ENCODE data around the gene MRM3. TPM values are rescaled to one million over a fixed set of nuclear protein-coding genes. Genes with fewer than 3 reads are reported as not detected.

MRM3 gene
- total RNA-seq, 1 donor from 2014 or later, result 18.7 TPM

DNA sequence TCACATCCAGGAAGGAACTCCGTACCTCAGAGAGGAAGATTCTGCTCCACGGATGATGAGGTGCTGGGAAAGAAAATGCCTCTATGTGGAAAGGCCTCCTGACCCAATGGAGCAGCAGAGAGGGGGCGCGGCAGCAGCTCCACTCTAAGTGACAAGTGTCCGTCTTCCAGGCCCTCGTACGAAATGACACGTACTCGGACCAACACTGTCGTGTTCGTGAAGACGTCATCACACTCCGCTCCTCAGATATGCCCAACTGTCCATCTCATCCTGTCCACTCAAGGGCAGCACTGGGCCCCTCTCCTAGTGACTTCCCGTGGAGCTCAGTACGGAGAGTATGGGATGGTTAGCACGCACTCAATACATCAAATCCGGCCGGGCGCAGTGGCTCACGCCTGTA lies 32.2 kb downstream of the MRM3 start:
- no peak for DNase-seq
- TF ChIP-seq, protein P1, sequence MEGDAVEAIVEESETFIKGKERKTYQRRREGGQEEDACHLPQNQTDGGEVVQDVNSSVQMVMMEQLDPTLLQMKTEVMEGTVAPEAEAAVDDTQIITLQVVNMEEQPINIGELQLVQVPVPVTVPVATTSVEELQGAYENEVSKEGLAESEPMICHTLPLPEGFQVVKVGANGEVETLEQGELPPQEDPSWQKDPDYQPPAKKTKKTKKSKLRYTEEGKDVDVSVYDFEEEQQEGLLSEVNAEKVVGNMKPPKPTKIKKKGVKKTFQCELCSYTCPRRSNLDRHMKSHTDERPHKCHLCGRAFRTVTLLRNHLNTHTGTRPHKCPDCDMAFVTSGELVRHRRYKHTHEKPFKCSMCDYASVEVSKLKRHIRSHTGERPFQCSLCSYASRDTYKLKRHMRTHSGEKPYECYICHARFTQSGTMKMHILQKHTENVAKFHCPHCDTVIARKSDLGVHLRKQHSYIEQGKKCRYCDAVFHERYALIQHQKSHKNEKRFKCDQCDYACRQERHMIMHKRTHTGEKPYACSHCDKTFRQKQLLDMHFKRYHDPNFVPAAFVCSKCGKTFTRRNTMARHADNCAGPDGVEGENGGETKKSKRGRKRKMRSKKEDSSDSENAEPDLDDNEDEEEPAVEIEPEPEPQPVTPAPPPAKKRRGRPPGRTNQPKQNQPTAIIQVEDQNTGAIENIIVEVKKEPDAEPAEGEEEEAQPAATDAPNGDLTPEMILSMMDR (IDR thresholded peaks at IDR 0.05; ENCODE audit: borderline replicate concordance), result no peak
- no peak overlapping the region for H3K27ac ChIP-seq (replicated peaks)
- H3K27me3 ChIP-seq (ENCODE audit: low read depth), result no peaks in the 10 kb centered on the region
- H3K4me1 ChIP-seq, result no peaks in the 10 kb centered on the region
- H3K9me3 ChIP-seq (replicated peaks), result no peaks in the 10 kb centered on the region
- peaks cover 44% of the 10 kb centered on the region for H3K36me3 ChIP-seq
- intact Hi-C loops (cut with micrococcal nuclease), result no loop called here
- no peak overlapping the region for H3K4me3 ChIP-seq

DNA sequence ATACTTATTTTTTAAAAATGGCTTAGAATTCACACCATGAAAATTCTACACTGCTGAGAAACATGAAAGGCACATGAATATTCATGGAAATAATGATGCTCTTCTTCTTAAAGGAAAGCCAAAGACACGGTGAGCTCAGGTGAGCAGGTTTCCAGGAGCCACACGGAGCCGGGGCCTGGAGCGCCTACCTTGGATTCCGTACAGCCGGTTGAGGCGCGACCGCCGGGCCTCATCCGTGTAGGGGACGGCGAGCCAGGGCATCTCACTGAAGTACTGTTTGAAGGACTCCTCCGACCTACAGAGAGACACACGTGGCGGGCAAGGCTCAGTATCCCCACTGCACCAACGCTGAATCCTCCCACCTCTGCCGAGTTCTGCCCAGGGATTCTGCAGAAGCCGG lies 37.1 kb downstream of the MRM3 start:
- no peaks in the 10 kb centered on the region for H3K9me3 ChIP-seq (replicated peaks)
- no peaks in the 10 kb centered on the region for H3K4me1 ChIP-seq
- H3K4me3 ChIP-seq, result no peak overlapping the region
- H3K27me3 ChIP-seq (ENCODE audit: low read depth), result no peaks in the 10 kb centered on the region
- H3K27ac ChIP-seq (replicated peaks), result no peak overlapping the region
- DNase-seq, result no peak
- TF ChIP-seq, protein P1 (IDR thresholded peaks at IDR 0.05; ENCODE audit: borderline replicate concordance), result no peak
- peaks cover 57% of the 10 kb centered on the region for H3K36me3 ChIP-seq
- intact Hi-C loops (cut with micrococcal nuclease), result no loop called here

DNA sequence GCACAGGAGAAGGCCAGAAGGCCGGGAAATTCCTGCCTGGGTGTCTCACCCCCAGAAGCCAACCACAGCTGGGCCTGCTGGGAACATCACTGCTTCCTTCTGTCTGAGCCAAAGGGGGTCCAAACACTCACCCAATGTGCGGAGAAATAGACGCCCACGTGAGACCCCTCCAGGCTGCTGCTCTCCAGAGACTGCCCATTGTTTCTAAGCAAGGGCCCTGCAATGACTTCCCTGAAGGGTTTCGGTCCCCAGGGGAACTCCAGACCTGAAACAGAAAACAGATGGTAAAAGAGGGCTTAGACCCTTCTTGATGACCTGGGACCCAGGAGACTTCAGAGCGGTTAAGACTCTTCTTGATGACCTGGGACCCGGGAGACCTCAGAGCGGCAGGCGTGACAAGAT lies 41.3 kb downstream of the MRM3 start:
- intact Hi-C loops (cut with micrococcal nuclease), result no loop called here
- Histone ChIP-seq H3K27me3 (ENCODE audit: low read depth) (no peaks in the 10 kb centered on the region), H3K36me3 (peaks cover 36% of the 10 kb centered on the region), H3K9me3 (replicated peaks) (no peaks in the 10 kb centered on the region), H3K27ac (replicated peaks) (no peak overlapping the region), H3K4me3 (no peak overlapping the region), H3K4me1 (no peaks in the 10 kb centered on the region)
- TF ChIP-seq, protein P1 (IDR thresholded peaks at IDR 0.05; ENCODE audit: borderline replicate concordance), result no peak
- DNase-seq, result no peak

DNA sequence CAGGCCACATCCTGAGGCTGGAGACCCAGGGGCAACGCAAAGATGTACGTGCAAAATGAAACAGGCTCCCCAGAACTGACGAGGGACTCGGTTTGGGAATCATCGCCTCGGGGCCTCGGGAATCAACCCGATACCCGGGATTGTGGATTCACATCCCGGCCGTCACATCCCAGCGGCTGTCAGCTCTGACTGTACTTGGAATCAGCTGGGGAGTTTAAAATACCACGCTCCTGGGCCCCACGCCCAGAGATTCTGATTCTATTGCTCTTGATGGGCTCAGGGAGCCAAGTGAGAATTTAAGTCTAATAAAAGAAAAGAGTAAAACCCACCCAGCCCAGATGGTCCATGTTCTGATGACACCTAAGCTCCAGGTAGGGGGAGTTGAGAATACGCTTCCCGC lies 42.2 kb downstream of the MRM3 start:
- no peak for DNase-seq
- Histone ChIP-seq H3K4me1 (no peaks in the 10 kb centered on the region), H3K27ac (replicated peaks) (no peak overlapping the region), H3K9me3 (replicated peaks) (no peaks in the 10 kb centered on the region), H3K36me3 (peaks cover 27% of the 10 kb centered on the region), H3K4me3 (no peak overlapping the region), H3K27me3 (ENCODE audit: low read depth) (no peaks in the 10 kb centered on the region)
- intact Hi-C loops (cut with micrococcal nuclease), result no loop called here
- TF ChIP-seq, protein P1 (IDR thresholded peaks at IDR 0.05; ENCODE audit: borderline replicate concordance), result no peak

DNA sequence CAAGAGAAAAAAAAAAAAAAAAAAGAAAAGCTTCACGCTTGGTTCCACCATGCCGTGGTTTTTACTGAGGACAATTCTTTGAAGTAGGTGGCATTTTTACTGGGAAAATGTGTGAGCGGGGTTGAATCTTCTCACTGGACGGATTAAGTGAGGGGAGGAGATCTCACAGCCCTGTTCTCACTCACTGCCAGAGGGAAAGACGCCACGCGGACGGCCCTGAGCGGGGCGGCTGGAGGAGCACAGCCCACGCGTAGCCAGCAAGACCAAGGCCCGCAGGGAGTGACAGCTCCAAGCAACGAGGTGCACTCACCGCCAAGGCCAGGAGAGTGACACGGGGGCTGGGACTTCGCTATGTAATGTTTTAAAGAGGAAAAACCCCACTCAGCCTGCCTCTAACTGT lies 43.1 kb downstream of the MRM3 start:
- TF ChIP-seq, protein P1 (IDR thresholded peaks at IDR 0.05; ENCODE audit: borderline replicate concordance), result no peak
- Histone ChIP-seq H3K4me3 (no peak overlapping the region), H3K27ac (replicated peaks) (no peak overlapping the region), H3K9me3 (replicated peaks) (no peaks in the 10 kb centered on the region), H3K27me3 (ENCODE audit: low read depth) (no peaks in the 10 kb centered on the region), H3K4me1 (no peaks in the 10 kb centered on the region), H3K36me3 (peaks cover 23% of the 10 kb centered on the region)
- intact Hi-C loops (cut with micrococcal nuclease), result no loop called here
- DNase-seq, result no peak

DNA sequence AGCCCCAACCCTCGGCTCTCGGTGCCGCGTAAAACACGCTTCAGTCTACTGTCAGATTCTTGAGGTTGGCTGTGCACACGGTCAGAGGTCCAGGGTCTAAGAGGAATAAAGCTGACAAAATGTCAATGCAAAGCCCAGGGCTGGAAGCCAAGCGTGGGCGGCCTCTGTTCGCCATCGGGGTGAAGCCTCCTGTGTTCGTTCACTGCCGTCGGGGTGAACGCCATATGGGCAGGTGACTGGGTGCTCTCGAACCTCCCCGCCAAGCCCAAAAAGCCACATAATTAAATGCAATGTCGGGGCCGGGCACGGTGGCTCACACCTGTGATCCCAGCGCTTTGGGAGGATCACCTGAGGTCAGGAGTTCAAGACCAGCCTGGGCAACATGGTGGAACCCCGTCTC lies 44.6 kb downstream of the MRM3 start:
- no peaks in the 10 kb centered on the region for H3K4me1 ChIP-seq
- DNase-seq, result no peak
- no peaks in the 10 kb centered on the region for H3K27me3 ChIP-seq (ENCODE audit: low read depth)
- peaks cover 4% of the 10 kb centered on the region for H3K9me3 ChIP-seq (replicated peaks)
- intact Hi-C loops (cut with micrococcal nuclease), result no loop called here
- H3K36me3 ChIP-seq, result peaks cover 22% of the 10 kb centered on the region
- TF ChIP-seq, protein P1 (IDR thresholded peaks at IDR 0.05; ENCODE audit: borderline replicate concordance), result no peak
- H3K4me3 ChIP-seq, result no peak overlapping the region
- no peak overlapping the region for H3K27ac ChIP-seq (replicated peaks)

Data from left ventricle myocardium inferior (tissue), 1 donor.